Measurements from ENCODE around the gene FCAMR. TPM values are rescaled to one million over a fixed set of nuclear protein-coding genes. Genes with fewer than 3 reads are reported as not detected.

FCAMR gene
- total RNA-seq, 4 donors from 2014 or later = not detected

DNA sequence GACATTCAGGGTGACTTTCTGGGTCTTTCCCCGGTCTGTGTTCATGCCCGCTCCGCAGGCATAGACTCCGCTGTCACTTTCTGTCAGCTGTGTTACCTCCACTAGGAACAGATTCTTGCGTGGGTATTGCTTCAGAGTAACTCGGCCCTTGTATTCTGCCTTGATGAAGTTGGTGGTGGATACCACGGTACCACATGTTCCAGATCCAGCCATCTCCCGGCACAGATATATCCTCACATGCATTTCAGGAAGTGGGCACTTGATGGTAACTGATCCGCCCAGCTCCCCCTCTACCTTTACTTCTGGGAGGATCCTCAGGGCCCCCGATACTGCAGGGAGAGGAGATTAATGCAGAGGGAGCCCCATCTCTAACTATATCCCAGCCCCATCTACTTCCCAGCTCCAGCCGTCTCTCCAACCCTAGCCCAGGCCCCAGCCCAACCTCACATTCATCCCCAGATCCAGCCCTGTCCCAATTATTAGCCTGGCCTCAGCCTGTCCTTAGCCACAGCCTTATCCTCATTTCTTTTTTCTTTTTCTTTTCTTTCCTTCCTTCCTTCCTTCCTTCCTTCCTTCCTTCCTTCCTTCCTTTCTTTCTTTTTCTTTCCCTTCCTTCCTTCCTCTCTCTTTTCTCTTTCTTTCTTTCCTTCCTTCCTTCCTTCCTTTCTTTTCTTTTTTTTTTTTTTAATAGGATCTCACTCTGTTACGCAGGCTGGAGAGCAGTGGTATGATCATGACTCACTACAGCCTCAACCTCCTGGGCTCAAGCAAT, 56.3 kb downstream of the FCAMR start:
- Histone ChIP-seq H3K9me3 (no peaks in the 10 kb centered on the region), H3K36me3 (no peaks in the 10 kb centered on the region), H3K4me3 (no peak overlapping the region), H3K27ac (no peak overlapping the region), H3K4me1 (peaks cover 14 to 15% of the 10 kb centered on the region in 2 donors), H3K27me3 (peaks cover 0 to 2% (median 0%) of the 10 kb centered on the region in 3 donors)
- TF ChIP-seq, protein P1, sequence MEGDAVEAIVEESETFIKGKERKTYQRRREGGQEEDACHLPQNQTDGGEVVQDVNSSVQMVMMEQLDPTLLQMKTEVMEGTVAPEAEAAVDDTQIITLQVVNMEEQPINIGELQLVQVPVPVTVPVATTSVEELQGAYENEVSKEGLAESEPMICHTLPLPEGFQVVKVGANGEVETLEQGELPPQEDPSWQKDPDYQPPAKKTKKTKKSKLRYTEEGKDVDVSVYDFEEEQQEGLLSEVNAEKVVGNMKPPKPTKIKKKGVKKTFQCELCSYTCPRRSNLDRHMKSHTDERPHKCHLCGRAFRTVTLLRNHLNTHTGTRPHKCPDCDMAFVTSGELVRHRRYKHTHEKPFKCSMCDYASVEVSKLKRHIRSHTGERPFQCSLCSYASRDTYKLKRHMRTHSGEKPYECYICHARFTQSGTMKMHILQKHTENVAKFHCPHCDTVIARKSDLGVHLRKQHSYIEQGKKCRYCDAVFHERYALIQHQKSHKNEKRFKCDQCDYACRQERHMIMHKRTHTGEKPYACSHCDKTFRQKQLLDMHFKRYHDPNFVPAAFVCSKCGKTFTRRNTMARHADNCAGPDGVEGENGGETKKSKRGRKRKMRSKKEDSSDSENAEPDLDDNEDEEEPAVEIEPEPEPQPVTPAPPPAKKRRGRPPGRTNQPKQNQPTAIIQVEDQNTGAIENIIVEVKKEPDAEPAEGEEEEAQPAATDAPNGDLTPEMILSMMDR (IDR thresholded peaks at IDR 0.05 in 4 of 5, conservative IDR thresholded peaks at IDR 0.05 in 1 of 5) = no peak
- no peak for TF ChIP-seq POLR2A (IDR thresholded peaks at IDR 0.05)
- ATAC-seq (no peak), DNase-seq (no peak)
- in situ Hi-C loops (cut with MboI; ENCODE audit: low sequenced_read_pairs in 4 of 4) (loop anchor here (5.0 to 10.0 kb wide), 7 partner anchors 49 to 282 kb away; partner anchors contain the start of genes IL20 (in 4 of the 4) and DYRK3 (in 2 of the 4)), intact Hi-C loops (cut with DNase I; ENCODE audit: low total_unique reads) (loop anchor here (2.0 to 10.0 kb wide), 2 partner anchors 109 to 179 kb away; no protein-coding TSS in a partner anchor)

DNA sequence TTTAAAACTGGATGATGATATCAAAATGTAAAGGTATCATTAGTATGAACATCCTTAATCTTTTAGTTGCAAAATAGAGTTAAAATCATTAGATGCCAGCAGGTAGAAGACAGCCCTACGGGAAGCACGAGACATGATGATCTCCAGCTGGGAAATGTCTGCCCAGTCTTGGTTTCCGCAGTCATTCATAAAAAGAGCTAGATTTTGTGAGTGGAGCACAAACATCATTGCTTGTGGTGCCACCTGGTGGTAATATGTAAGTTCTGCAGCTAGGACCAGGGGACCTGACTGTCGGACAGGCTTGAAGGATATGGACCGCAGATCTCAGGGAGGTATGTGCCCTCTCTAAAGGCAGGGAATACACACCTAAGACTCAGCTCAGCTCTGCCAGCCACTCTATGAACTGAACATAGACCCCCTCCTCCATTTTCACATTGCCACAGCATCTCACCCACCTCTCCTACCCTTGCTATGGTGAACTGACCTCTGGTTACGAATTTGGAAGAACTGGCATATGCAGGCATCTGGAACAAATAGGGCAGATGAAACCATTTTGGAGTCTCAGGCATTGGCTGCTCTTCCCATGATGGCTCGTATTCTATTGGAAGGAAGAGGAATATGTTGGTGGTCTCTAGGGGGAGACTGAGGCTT, 57.7 kb downstream of the FCAMR start:
- ATAC-seq = peak; percentile 55 to 56
- Histone ChIP-seq H3K27me3 (peaks cover 0 to 4% (median 0%) of the 10 kb centered on the region in 3 donors), H3K9me3 (no peaks in the 10 kb centered on the region), H3K4me1 (peaks cover 19 to 20% of the 10 kb centered on the region in 2 donors), H3K36me3 (no peaks in the 10 kb centered on the region), H3K4me3 (no peak overlapping the region), H3K27ac (no peak overlapping the region)
- peak; percentile 48 to 69 for DNase-seq
- TF ChIP-seq POLR2A (IDR thresholded peaks at IDR 0.05) = no peak
- TF ChIP-seq, protein P1 (IDR thresholded peaks at IDR 0.05 in 4 of 5, conservative IDR thresholded peaks at IDR 0.05 in 1 of 5) = peak; percentile 76 to 88 (median 87)
- in situ Hi-C loops (cut with MboI; ENCODE audit: low sequenced_read_pairs in 4 of 4) = loop anchor here (5.0 to 10.0 kb wide), 7 partner anchors 48 to 280 kb away; partner anchors contain the start of genes IL20 (in 4 of the 4) and DYRK3 (in 2 of the 4)
- intact Hi-C loops (cut with DNase I; ENCODE audit: low total_unique reads) = loop anchor here (1.0 to 10.0 kb wide), 4 partner anchors 47 to 278 kb away; partner anchors contain the start of gene IL20

DNA sequence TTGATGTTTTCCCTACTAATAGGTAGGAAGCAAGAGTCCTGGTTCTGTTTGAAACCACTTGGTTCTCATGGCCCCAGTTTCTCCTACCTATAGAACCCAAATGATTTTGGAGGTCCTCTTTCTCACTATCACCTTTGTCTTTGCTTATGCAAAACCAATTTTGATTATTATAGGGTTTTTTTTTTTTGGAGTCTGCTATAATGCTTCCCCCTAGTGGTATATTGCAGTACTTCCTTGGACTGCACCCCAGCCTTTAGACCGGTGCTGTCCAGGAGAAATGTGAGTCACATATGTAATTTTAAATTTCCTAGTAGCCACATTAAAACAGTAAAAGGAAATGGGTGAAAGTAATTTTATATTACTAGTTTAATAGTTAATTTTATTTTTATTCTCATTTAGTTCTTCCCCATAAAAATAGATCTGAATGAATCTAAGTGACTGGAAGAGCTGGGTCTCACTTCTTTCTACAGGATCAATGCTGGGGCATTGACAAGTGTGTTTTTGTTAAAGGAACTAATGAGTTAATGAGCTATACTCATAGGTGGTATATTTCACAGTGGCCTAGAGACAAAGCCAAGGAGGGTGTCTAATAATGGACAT, 59.1 kb downstream of the FCAMR start:
- intact Hi-C loops (cut with DNase I; ENCODE audit: low total_unique reads) = loop anchor here (1.0 to 10.0 kb wide), 2 partner anchors 106 to 253 kb away; no protein-coding TSS in a partner anchor

More for the DNA sequence above, 59.1 kb downstream of the FCAMR start:
- H3K4me1 ChIP-seq = peaks cover 20 to 23% of the 10 kb centered on the region in 2 donors
- H3K36me3 ChIP-seq = no peaks in the 10 kb centered on the region
- ATAC-seq (peak; percentile 60 to 63), DNase-seq (peak; percentile 18 to 43)
- in situ Hi-C loops (cut with MboI; ENCODE audit: low sequenced_read_pairs in 4 of 4) = loop anchor here (5.0 to 10.0 kb wide), 7 partner anchors 46 to 279 kb away; partner anchors contain the start of genes IL20 (in 4 of the 4) and DYRK3 (in 2 of the 4)
- no peak overlapping the region for H3K27ac ChIP-seq
- H3K4me3 ChIP-seq = no peak overlapping the region
- no peaks in the 10 kb centered on the region for H3K9me3 ChIP-seq
- no peak for TF ChIP-seq POLR2A (IDR thresholded peaks at IDR 0.05)
- TF ChIP-seq, protein P1 (IDR thresholded peaks at IDR 0.05 in 4 of 5, conservative IDR thresholded peaks at IDR 0.05 in 1 of 5) = peak; percentile 65 to 90 (median 76)
- peaks cover 0 to 4% (median 0%) of the 10 kb centered on the region in 3 donors for H3K27me3 ChIP-seq

Data from gastrocnemius medialis (tissue), 4 donors.